Vagina (tissue), 2 donors: ENCODE results near the gene FAM219A. TPM values are rescaled to one million over a fixed set of nuclear protein-coding genes. Genes with fewer than 3 reads are reported as not detected.

Experiments used
- DNase-seq, 2 donors: peaks; one replicate each; pipeline ENCODE4 v3.0.0-alpha.2; 2017; ENCODE audit errors: extremely low spot score in 2 of 2
- H3K27ac ChIP-seq: fragments of 200-600 bp; sonication (generic); one replicate; pipeline ENCODE4 v1.5.1; 2019
- H3K27me3 ChIP-seq: fragments of 200-600 bp; sonication (generic); one replicate; pipeline ENCODE4 v1.5.1; 2019
- H3K36me3 ChIP-seq, 2 donors: fragments of 200-600 bp; sonication (generic); one replicate each; pipeline ENCODE4 v1.5.1; 2017 to 2019
- H3K4me1 ChIP-seq: fragments of 200-600 bp; sonication (generic); one replicate; pipeline ENCODE4 v1.5.1; 2019
- H3K4me3 ChIP-seq, 2 donors: fragments of 200-600 bp; sonication (generic); 1 replicate in 1 of 2; 2 replicates in 1 of 2; pipeline ENCODE4 v1.5.1; 2016 to 2019
- H3K9me3 ChIP-seq: fragments of 200-600 bp; sonication (generic); one replicate; pipeline ENCODE4 v1.5.1; 2019
- POLR2A ChIP-seq, 2 donors: fragments of 450-650 bp; IDR thresholded peaks; one replicate each; pipeline ENCODE4 v1.6.1; 2017; ENCODE audit warnings: antibody characterized with exemption in 2 of 2, mild to moderate bottlenecking in 2 of 2, moderate library complexity in 2 of 2
- POLR2AphosphoS5 ChIP-seq, 2 donors: sonication (generic); formaldehyde crosslinking; IDR thresholded peaks; one replicate each; pipeline ENCODE4 v1.9.0; 2017; ENCODE audit warnings: antibody characterized with exemption in 2 of 2, mild to moderate bottlenecking in 2 of 2, low read depth in 1 of 2; ENCODE audit not compliant: insufficient read depth in 1 of 2
- intact Hi-C: fragments of 100-400 bp; cut with DNase I; formaldehyde crosslinking; loops from one replicate; pipeline ENCODE4 v1.15.1; 2023
- total RNA-seq: library from RNA; depleted of rRNA; stranded (reverse); fragments of >200 nt; gene quantifications from one replicate; pipeline ENCODE4 v1.2.3, GENCODE V29; 2016
- TF ChIP-seq, protein P1 (sequence below), 3 experiments: fragments of 450-650 bp in 2 of 3; fragments of 200-600 bp in 1 of 3; sonication (generic) in 1 of 3; IDR thresholded peaks; one replicate each; pipeline ENCODE4 v1.5.1; 2017 to 2019; ENCODE audit warnings: antibody characterized with exemption in 3 of 3, mild to moderate bottlenecking in 2 of 3, moderate library complexity in 2 of 3

FAM219A gene
- total RNA-seq, 1 donor from 2014 or later: 9.3 TPM

DNA sequence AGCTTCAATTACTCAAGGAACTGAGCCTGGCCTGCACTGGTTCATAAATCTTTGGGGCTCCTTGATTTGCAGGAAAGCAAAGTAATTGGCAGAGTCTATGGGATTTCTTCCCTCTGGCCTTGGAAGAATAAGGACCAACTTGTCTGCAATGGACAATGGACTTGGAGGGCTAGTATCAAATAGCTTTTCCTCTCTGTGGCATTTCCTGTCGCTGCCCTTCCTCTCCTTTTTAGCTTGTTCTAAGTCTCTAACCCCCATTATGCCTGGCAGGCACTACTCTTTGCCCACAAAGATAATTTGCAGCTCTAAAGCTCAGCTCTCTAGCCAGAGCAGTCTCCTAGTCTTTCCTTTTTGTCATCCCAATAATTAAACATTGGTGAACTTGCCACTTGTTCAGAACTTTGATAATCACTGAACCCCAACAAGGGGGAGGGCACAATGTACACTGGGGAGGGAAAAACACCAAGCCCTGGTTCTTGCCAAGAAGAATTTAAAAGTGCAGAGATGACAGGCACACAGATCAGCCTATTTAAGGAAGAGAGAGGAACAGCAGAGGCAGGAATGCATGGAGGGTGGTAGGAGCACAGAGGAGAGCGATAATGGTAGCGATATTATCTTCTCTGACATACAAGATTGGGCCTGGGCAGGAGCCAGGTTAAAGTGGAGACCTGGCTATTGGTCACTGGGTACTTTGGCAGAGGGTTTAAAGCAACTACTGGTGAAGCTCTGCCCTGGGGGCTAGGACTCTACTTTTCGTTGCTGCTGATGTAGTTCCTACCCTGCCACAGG lies 38.5 kb downstream of the FAM219A start:
- DNase-seq: no peak
- TF ChIP-seq POLR2A (IDR thresholded peaks at IDR 0.05): no peak
- no peak for TF ChIP-seq POLR2AphosphoS5 (IDR thresholded peaks at IDR 0.05; ENCODE audit: insufficient read depth in 1 of 2, low read depth in 1 of 2)
- TF ChIP-seq, protein P1, sequence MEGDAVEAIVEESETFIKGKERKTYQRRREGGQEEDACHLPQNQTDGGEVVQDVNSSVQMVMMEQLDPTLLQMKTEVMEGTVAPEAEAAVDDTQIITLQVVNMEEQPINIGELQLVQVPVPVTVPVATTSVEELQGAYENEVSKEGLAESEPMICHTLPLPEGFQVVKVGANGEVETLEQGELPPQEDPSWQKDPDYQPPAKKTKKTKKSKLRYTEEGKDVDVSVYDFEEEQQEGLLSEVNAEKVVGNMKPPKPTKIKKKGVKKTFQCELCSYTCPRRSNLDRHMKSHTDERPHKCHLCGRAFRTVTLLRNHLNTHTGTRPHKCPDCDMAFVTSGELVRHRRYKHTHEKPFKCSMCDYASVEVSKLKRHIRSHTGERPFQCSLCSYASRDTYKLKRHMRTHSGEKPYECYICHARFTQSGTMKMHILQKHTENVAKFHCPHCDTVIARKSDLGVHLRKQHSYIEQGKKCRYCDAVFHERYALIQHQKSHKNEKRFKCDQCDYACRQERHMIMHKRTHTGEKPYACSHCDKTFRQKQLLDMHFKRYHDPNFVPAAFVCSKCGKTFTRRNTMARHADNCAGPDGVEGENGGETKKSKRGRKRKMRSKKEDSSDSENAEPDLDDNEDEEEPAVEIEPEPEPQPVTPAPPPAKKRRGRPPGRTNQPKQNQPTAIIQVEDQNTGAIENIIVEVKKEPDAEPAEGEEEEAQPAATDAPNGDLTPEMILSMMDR (IDR thresholded peaks at IDR 0.05): no peak
- Histone ChIP-seq H3K27me3 (no peaks in the 10 kb centered on the region), H3K27ac (no peak overlapping the region), H3K36me3 (no peaks in the 10 kb centered on the region), H3K9me3 (no peaks in the 10 kb centered on the region), H3K4me3 (no peak overlapping the region), H3K4me1 (peaks cover 11% of the 10 kb centered on the region)
- intact Hi-C loops: no loop called here

DNA sequence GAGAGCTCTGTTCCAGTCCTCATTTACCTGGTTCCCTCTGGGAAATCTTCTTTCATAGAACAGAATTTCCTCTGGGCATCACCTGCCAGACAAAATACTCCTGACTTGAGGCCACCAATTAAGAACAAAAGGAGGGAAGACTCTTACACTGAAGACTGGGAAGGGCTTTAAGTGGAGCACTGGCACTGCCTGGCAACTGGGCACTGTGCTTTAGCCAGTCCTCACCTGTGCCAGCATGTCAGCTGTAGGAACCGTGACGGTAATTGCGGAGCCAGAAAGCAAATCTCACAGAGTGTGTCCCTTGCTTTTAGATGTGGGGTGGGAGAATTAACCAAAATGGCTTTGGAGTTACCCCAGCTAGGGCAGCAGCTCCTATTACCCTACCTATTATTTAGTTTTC lies 40.6 kb downstream of the FAM219A start:
- no peaks in the 10 kb centered on the region for H3K9me3 ChIP-seq
- DNase-seq: no peak
- H3K27ac ChIP-seq: no peak overlapping the region
- TF ChIP-seq POLR2AphosphoS5 (IDR thresholded peaks at IDR 0.05; ENCODE audit: insufficient read depth in 1 of 2, low read depth in 1 of 2) (no peak), POLR2A (IDR thresholded peaks at IDR 0.05) (no peak)
- TF ChIP-seq, protein P1 (IDR thresholded peaks at IDR 0.05): no peak
- no peaks in the 10 kb centered on the region for H3K27me3 ChIP-seq
- H3K4me1 ChIP-seq: peaks cover 11% of the 10 kb centered on the region
- intact Hi-C loops: no loop called here
- H3K4me3 ChIP-seq: no peak overlapping the region
- H3K36me3 ChIP-seq: no peaks in the 10 kb centered on the region

DNA sequence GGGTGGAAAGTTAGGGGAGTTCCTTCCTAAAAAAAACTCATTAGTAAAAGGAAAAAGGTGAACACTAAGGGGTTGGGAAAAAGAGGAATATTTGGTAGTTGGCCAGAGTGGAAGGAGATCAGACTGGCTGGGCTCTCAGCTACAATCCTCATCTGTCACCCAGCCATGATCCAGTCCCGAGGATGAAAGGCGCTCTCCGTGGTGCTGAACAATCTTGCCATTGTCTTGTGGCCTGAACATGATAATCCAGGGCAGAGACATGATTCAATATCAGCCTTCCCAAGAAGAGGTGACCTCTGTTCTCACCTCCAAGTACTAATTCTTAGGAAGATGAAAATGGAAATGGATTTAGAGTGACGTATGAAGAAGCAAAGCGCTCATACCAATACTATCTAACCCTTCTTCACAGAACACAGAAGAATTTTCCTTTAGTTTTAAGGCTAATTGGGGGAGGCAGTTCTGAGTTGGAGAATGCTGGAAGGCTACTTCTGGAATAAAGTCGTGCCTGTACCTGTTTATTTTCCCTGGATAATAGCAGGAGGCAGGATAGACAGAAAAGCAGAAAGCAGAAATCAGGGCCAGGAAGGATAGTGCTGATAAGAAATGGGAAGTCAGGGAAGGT lies 45.0 kb downstream of the FAM219A start:
- no peak for DNase-seq

DNA sequence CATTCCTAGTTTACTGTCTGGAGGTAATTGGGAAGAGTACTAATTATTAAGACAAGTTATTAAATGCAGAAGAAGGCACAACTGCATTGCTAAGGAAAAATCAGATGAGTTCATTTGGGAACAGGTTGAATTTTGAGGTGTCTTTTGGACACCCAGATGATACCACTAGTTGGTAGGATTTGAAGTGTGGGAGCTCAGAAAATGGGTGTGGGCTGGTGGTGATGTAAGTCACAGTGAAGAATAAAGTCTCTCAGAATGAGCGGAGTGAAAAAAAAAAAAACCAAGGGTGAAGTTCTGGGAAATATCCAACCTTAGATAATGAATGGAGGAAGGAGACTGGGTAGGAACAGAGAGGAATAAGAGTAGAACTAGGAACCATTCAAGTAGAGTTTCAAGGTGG lies 46.0 kb downstream of the FAM219A start:
- no peaks in the 10 kb centered on the region for H3K4me1 ChIP-seq
- H3K27me3 ChIP-seq: no peaks in the 10 kb centered on the region
- no peaks in the 10 kb centered on the region for H3K36me3 ChIP-seq
- TF ChIP-seq POLR2A (IDR thresholded peaks at IDR 0.05) (no peak), POLR2AphosphoS5 (IDR thresholded peaks at IDR 0.05; ENCODE audit: insufficient read depth in 1 of 2, low read depth in 1 of 2) (no peak)
- TF ChIP-seq, protein P1 (IDR thresholded peaks at IDR 0.05): no peak
- no peaks in the 10 kb centered on the region for H3K9me3 ChIP-seq
- no peak overlapping the region for H3K4me3 ChIP-seq
- no peak overlapping the region for H3K27ac ChIP-seq
- intact Hi-C loops: no loop called here
- no peak for DNase-seq

More for the DNA sequence above, 45.0 kb downstream of the FAM219A start:
- intact Hi-C loops: no loop called here
- no peak for TF ChIP-seq POLR2AphosphoS5 (IDR thresholded peaks at IDR 0.05; ENCODE audit: insufficient read depth in 1 of 2, low read depth in 1 of 2)
- TF ChIP-seq, protein P1 (IDR thresholded peaks at IDR 0.05): no peak
- no peak for TF ChIP-seq POLR2A (IDR thresholded peaks at IDR 0.05)
- no peaks in the 10 kb centered on the region for H3K27me3 ChIP-seq
- no peaks in the 10 kb centered on the region for H3K4me1 ChIP-seq
- no peaks in the 10 kb centered on the region for H3K36me3 ChIP-seq
- H3K9me3 ChIP-seq: no peaks in the 10 kb centered on the region
- H3K27ac ChIP-seq: no peak overlapping the region
- no peak overlapping the region for H3K4me3 ChIP-seq

DNA sequence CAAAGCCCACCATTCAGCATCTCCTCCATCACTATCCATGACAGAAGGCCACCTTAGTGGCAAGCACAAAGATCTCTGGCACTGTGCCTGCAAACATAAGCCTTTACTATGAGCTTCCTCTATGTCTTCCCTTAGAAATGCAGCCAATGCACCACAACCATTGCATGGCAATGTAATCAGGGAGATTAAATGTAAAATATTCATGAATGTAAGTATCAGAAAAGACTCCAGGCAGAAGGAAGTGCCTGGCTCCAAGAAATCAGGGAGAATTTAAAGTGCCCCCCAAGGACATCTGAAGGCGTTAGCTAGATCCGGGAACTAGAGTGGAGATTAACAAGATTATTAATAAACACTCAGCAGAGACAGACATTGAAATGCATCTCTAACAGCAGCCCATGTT lies 49.2 kb downstream of the FAM219A start:
- no peak for DNase-seq
- Histone ChIP-seq H3K4me1 (no peaks in the 10 kb centered on the region), H3K36me3 (peaks cover 0 to 11% of the 10 kb centered on the region in 2 donors), H3K4me3 (no peak overlapping the region), H3K27me3 (no peaks in the 10 kb centered on the region), H3K9me3 (no peaks in the 10 kb centered on the region), H3K27ac (no peak overlapping the region)
- intact Hi-C loops: loop anchor here (10.0 kb wide), 2 partner anchors 86 to 186 kb away; no protein-coding TSS in a partner anchor
- TF ChIP-seq, protein P1 (IDR thresholded peaks at IDR 0.05): no peak
- TF ChIP-seq POLR2AphosphoS5 (IDR thresholded peaks at IDR 0.05; ENCODE audit: insufficient read depth in 1 of 2, low read depth in 1 of 2): no peak
